Measurements from ENCODE around the gene AP2A2. TPM values are rescaled to one million over a fixed set of nuclear protein-coding genes. Genes with fewer than 3 reads are reported as not detected.

AP2A2 gene
- total RNA-seq, 1 donor = 50.7 TPM

DNA sequence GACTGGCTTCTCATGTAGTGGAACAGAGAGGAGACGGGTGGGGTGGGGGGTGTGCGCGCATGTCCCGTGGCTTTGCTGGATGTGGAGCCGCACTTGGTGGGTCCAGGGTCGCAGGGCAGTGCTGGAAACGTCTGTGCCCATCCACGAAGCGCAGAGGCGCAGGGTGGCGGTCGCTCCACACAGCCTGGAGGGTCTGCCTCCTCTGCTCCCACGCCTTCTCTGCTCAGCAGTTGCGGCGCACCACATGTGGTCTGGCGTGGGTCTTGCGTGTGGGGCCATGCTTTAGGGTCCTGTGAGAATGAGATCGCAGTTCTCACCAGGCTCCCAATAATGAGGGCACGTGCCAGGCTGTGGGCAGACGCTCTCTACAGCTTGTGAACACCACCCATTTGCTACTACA is 60.2 kb downstream of the AP2A2 start:
- peaks cover 4% of the 10 kb centered on the region for H3K79me2 ChIP-seq (ENCODE audit: insufficient read depth, low read length)
- peaks cover 52% of the 10 kb centered on the region for H3K36me3 ChIP-seq (ENCODE audit: insufficient read depth, low read length)

DNA sequence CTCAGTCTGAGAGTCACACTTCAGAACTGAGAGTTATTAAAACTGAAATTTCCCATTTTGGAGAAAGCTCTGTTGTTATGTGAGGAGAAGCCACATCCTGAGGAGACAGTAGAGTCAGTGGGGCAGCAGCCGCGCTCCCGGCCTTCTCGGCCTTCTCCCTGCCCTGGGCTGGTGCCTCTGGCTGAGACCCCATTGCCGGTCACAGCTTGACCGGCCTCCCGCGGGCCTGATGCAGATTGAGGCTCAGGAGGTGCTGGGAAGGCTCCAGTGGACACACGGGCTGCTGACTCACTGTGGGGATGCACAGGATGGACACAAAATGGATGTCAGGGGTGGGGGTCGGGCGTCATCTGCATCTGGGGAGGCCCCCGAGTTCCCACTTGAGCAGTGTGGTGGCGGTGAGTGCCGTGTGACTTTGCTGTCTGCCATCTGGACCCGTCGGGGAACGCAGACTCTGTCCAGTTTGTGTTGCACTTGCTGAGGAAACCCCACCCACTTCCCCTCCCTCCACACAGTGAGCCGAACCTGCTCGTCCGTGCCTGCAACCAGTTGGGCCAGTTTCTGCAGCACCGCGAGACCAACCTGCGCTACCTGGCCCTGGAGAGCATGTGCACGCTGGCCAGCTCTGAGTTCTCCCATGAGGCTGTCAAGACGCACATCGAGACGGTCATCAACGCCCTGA is 60.7 kb downstream of the AP2A2 start:
- Histone ChIP-seq H3K36me3 (ENCODE audit: insufficient read depth, low read length) (peaks cover 51% of the 10 kb centered on the region), H3K4me3 (ENCODE audit: insufficient read depth, low read length) (no peak overlapping the region), H2AFZ (ENCODE audit: low read length) (no peak overlapping the region), H3K4me2 (ENCODE audit: insufficient read depth, low read length) (no peak overlapping the region), H4K20me1 (ENCODE audit: insufficient read depth, low read length) (peaks cover 13% of the 10 kb centered on the region), H3K79me2 (ENCODE audit: insufficient read depth, low read length) (peaks cover 4% of the 10 kb centered on the region), H3K9me3 (ENCODE audit: low read depth, low read length) (no peaks in the 10 kb centered on the region), H3K27me3 (ENCODE audit: insufficient read depth, low read length) (no peaks in the 10 kb centered on the region), H3K4me1 (ENCODE audit: insufficient read depth, low read length) (no peaks in the 10 kb centered on the region), H3K27ac (ENCODE audit: low read depth, low read length) (no peak overlapping the region)
- TF ChIP-seq, protein P1, sequence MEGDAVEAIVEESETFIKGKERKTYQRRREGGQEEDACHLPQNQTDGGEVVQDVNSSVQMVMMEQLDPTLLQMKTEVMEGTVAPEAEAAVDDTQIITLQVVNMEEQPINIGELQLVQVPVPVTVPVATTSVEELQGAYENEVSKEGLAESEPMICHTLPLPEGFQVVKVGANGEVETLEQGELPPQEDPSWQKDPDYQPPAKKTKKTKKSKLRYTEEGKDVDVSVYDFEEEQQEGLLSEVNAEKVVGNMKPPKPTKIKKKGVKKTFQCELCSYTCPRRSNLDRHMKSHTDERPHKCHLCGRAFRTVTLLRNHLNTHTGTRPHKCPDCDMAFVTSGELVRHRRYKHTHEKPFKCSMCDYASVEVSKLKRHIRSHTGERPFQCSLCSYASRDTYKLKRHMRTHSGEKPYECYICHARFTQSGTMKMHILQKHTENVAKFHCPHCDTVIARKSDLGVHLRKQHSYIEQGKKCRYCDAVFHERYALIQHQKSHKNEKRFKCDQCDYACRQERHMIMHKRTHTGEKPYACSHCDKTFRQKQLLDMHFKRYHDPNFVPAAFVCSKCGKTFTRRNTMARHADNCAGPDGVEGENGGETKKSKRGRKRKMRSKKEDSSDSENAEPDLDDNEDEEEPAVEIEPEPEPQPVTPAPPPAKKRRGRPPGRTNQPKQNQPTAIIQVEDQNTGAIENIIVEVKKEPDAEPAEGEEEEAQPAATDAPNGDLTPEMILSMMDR (IDR thresholded peaks at IDR 0.05; ENCODE audit: extremely low read depth, low read depth, low read length) = no peak
- no peak for DNase-seq (ENCODE audit: insufficient read length, low spot score, missing footprints)

More for the DNA sequence above, 60.2 kb downstream of the AP2A2 start:
- no peak overlapping the region for H2AFZ ChIP-seq (ENCODE audit: low read length)
- peaks cover 12% of the 10 kb centered on the region for H4K20me1 ChIP-seq (ENCODE audit: insufficient read depth, low read length)
- no peak overlapping the region for H3K4me3 ChIP-seq (ENCODE audit: insufficient read depth, low read length)
- no peak overlapping the region for H3K27ac ChIP-seq (ENCODE audit: low read depth, low read length)
- H3K27me3 ChIP-seq (ENCODE audit: insufficient read depth, low read length) = no peaks in the 10 kb centered on the region
- TF ChIP-seq, protein P1 (IDR thresholded peaks at IDR 0.05; ENCODE audit: extremely low read depth, low read depth, low read length) = no peak
- H3K4me2 ChIP-seq (ENCODE audit: insufficient read depth, low read length) = no peak overlapping the region
- DNase-seq (ENCODE audit: insufficient read length, low spot score, missing footprints) = no peak
- peaks cover 3% of the 10 kb centered on the region for H3K4me1 ChIP-seq (ENCODE audit: insufficient read depth, low read length)
- H3K9me3 ChIP-seq (ENCODE audit: low read depth, low read length) = no peaks in the 10 kb centered on the region

DNA sequence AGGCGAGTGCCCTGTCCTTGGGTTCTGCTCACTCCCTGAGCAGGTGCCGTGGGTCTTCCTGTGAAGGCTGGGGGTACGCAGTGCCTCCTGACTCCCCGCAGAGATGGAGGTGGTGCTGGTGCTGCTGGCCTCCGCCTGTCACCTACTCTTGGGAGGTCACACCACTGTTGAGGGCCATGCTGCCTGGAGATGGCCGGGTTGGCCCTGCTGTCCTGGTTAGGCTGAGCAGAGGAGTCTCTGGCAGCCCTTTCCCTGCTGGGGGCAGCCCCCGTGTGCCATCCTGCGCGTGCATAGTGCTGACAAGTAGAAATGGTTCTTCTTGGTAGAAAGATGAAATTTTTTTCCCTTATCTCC is 61.3 kb downstream of the AP2A2 start:
- no peak for DNase-seq (ENCODE audit: insufficient read length, low spot score, missing footprints)
- Histone ChIP-seq H3K36me3 (ENCODE audit: insufficient read depth, low read length) (peaks cover 48% of the 10 kb centered on the region), H4K20me1 (ENCODE audit: insufficient read depth, low read length) (peaks cover 12% of the 10 kb centered on the region), H2AFZ (ENCODE audit: low read length) (no peak overlapping the region), H3K27me3 (ENCODE audit: insufficient read depth, low read length) (no peaks in the 10 kb centered on the region), H3K9me3 (ENCODE audit: low read depth, low read length) (no peaks in the 10 kb centered on the region), H3K27ac (ENCODE audit: low read depth, low read length) (no peak overlapping the region), H3K4me2 (ENCODE audit: insufficient read depth, low read length) (no peak overlapping the region), H3K4me3 (ENCODE audit: insufficient read depth, low read length) (no peak overlapping the region), H3K79me2 (ENCODE audit: insufficient read depth, low read length) (peaks cover 4% of the 10 kb centered on the region), H3K4me1 (ENCODE audit: insufficient read depth, low read length) (no peaks in the 10 kb centered on the region)
- TF ChIP-seq, protein P1 (IDR thresholded peaks at IDR 0.05; ENCODE audit: extremely low read depth, low read depth, low read length) = no peak

DNA sequence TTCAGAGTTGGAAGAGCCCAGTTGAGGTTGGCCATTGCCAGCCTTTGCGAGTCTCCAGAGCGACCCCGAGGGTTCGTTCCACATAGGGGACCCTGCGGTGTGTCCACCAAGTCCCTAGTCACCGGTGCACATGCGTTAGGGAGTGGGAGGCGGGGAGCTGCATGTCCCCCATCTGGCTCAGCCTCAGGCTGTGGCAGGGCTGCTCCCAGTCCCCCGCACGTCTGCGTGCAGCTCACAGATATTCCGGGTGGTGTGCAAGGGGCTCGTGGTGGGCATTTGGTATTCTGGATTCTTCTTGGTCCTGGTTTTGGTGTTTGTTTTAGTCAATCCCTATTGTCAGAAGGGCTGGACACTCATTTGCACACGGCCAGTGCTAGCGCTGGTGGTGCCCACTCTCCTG is 62.0 kb downstream of the AP2A2 start:
- Histone ChIP-seq H3K79me2 (ENCODE audit: insufficient read depth, low read length) (peaks cover 4% of the 10 kb centered on the region), H3K36me3 (ENCODE audit: insufficient read depth, low read length) (peaks cover 48% of the 10 kb centered on the region), H3K4me2 (ENCODE audit: insufficient read depth, low read length) (no peak overlapping the region), H3K4me3 (ENCODE audit: insufficient read depth, low read length) (no peak overlapping the region), H3K27ac (ENCODE audit: low read depth, low read length) (no peak overlapping the region), H3K4me1 (ENCODE audit: insufficient read depth, low read length) (no peaks in the 10 kb centered on the region), H3K9me3 (ENCODE audit: low read depth, low read length) (no peaks in the 10 kb centered on the region), H3K27me3 (ENCODE audit: insufficient read depth, low read length) (no peaks in the 10 kb centered on the region), H4K20me1 (ENCODE audit: insufficient read depth, low read length) (peaks cover 12% of the 10 kb centered on the region), H2AFZ (ENCODE audit: low read length) (no peak overlapping the region)
- no peak for DNase-seq (ENCODE audit: insufficient read length, low spot score, missing footprints)
- TF ChIP-seq, protein P1 (IDR thresholded peaks at IDR 0.05; ENCODE audit: extremely low read depth, low read depth, low read length) = no peak
